Activated CD4-positive, alpha-beta T cell treated with anti-CD3 and anti-CD28 coated beads, Interleukin-2, amount 50 U/mL, for 48 hours (primary cell): ENCODE measurements around the gene RPS19.

Source experiments
- DNase-seq, 2 experiments: peaks; one replicate each; pipeline ENCODE4 v3.0.0-alpha.2; 2020

RPS19 gene

GRCh38 chr19:41860419-41861115 lies 512 bp downstream of the RPS19 start:
- peak in 1 of 2 experiments; percentile 47 for DNase-seq

GRCh38 chr19:41861116-41861768 lies 1.2 kb downstream of the RPS19 start:
- no peak for DNase-seq

GRCh38 chr19:41861846-41862245 lies 1.8 kb downstream of the RPS19 start:
- peak in 1 of 2 experiments; percentile 20 for DNase-seq

GRCh38 chr19:41862445-41862986 lies 2.5 kb downstream of the RPS19 start:
- DNase-seq: peak in 1 of 2 experiments; percentile 11

- DNase-seq: no peak
These were observed 3.3 kb downstream of the RPS19 start for GRCh38 chr19:41863209-41863931.

GRCh38 chr19:41864374-41864773 lies 4.3 kb downstream of the RPS19 start:
- DNase-seq: peak in 1 of 2 experiments; percentile 5

- DNase-seq: peak in 1 of 2 experiments; percentile 19
These were observed 6.2 kb downstream of the RPS19 start for GRCh38 chr19:41866284-41866683.

GRCh38 chr19:41868120-41868988 lies 8.3 kb downstream of the RPS19 start:
- DNase-seq: peak in 1 of 2 experiments; percentile 10

GRCh38 chr19:41868989-41869300 lies 8.9 kb downstream of the RPS19 start:
- peak in 1 of 2 experiments; percentile 4 for DNase-seq

GRCh38 chr19:41869374-41869955 lies 9.4 kb downstream of the RPS19 start:
- peak in 1 of 2 experiments; percentile 12 for DNase-seq

GRCh38 chr19:41870401-41870873 lies 10.4 kb downstream of the RPS19 start:
- no peak for DNase-seq

GRCh38 chr19:41871573-41872383 lies 11.7 kb downstream of the RPS19 start:
- DNase-seq: peak; percentile 74 to 82

- peak in 1 of 2 experiments; percentile 24 for DNase-seq
These were observed 12.3 kb downstream of the RPS19 start for GRCh38 chr19:41872384-41872774.

- DNase-seq: peak; percentile 74 to 81
These were observed 13.0 kb downstream of the RPS19 start for GRCh38 chr19:41872775-41873647.

GRCh38 chr19:41875973-41876372 lies 15.9 kb downstream of the RPS19 start:
- peak in 1 of 2 experiments; percentile 6 for DNase-seq

- DNase-seq: peak in 1 of 2 experiments; percentile 30
These were observed 17.1 kb downstream of the RPS19 start, which contains the start of gene CD79A for GRCh38 chr19:41876847-41877832. TSS of gene CD79A (plus strand) at chr19:41877279. CDS start at chr19:41877305, 26 bp downstream.

GRCh38 chr19:41877916-41878905 lies 18.2 kb downstream of the RPS19 start:
- DNase-seq: peak in 1 of 2 experiments; percentile 13
